Right atrium auricular region (tissue), 2 donors: ENCODE results near the gene HAVCR2. TPM values are rescaled to one million over a fixed set of nuclear protein-coding genes. Genes with fewer than 3 reads are reported as not detected.

Source experiments
- DNase-seq: peaks from one replicate; pipeline ENCODE4 v3.0.0-alpha.2; 2019; ENCODE audit warnings: low spot score
- H3K27ac ChIP-seq, 2 donors: fragments of 200-600 bp; sonication (generic); 1 replicate in 1 of 2; 2 replicates in 1 of 2; pipeline ENCODE4 v1.5.1; 2016 to 2019
- H3K27me3 ChIP-seq, 2 donors: fragments of 200-600 bp; sonication (generic); one replicate each; pipeline versions ENCODE4 v1.5.1 to v1.6.0; 2017 to 2019
- H3K36me3 ChIP-seq: fragments of 200-600 bp; sonication (generic); one replicate; pipeline ENCODE4 v1.5.1; 2016
- H3K4me1 ChIP-seq, 2 donors: fragments of 200-600 bp; sonication (generic); one replicate each; pipeline versions ENCODE4 v1.5.1 to v1.6.0; 2017 to 2019
- H3K4me3 ChIP-seq, 2 donors: fragments of 200-600 bp; sonication (generic); 1 replicate in 1 of 2; 2 replicates in 1 of 2; pipeline ENCODE4 v1.5.1; 2017 to 2019; ENCODE audit warnings: mild to moderate bottlenecking in 1 of 2, moderate library complexity in 1 of 2
- H3K9me3 ChIP-seq, 2 donors: fragments of 200-600 bp; sonication (generic); one replicate each; pipeline ENCODE4 v1.5.1; 2019
- total RNA-seq, 2 donors: library from RNA; depleted of rRNA; stranded (reverse); fragments of >200 nt; gene quantifications; one replicate each; pipeline ENCODE4 v1.1.0, GENCODE V29; 2016
- TF ChIP-seq, protein P1 (sequence below), 2 donors: fragments of 200-600 bp; sonication (generic); IDR thresholded peaks; one replicate each; pipeline ENCODE4 v1.5.1; 2019; ENCODE audit warnings: antibody characterized with exemption in 2 of 2

HAVCR2 gene
- total RNA-seq, 2 donors from 2014 or later, result 1.8 to 3.7 TPM

DNA sequence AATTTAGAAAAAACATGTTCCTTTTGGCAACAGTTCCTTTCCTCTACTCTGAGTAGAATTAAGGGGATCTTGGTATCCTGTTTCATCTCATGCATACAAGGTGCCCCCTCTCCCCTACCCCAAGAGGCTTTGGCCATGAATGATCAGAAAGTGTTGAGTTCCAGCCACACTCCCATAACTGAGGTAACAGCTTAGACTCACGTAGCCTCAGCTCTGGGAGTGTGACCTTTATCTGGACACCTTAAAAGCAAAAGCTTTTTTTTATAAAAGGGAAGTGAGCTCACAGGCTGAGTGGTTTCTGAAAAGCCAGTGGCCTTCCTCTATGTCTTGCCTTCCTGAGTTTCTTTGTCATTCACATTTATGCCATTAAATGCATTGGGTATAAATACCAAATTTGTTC, 900 bp upstream of the HAVCR2 start:
- Histone ChIP-seq H3K4me1 (peaks cover 0 to 2% of the 10 kb centered on the region in 2 donors), H3K4me3 (no peak overlapping the region), H3K27ac (no peak overlapping the region), H3K27me3 (no peaks in the 10 kb centered on the region), H3K36me3 (no peaks in the 10 kb centered on the region), H3K9me3 (no peaks in the 10 kb centered on the region)
- no peak for DNase-seq
- TF ChIP-seq, protein P1, sequence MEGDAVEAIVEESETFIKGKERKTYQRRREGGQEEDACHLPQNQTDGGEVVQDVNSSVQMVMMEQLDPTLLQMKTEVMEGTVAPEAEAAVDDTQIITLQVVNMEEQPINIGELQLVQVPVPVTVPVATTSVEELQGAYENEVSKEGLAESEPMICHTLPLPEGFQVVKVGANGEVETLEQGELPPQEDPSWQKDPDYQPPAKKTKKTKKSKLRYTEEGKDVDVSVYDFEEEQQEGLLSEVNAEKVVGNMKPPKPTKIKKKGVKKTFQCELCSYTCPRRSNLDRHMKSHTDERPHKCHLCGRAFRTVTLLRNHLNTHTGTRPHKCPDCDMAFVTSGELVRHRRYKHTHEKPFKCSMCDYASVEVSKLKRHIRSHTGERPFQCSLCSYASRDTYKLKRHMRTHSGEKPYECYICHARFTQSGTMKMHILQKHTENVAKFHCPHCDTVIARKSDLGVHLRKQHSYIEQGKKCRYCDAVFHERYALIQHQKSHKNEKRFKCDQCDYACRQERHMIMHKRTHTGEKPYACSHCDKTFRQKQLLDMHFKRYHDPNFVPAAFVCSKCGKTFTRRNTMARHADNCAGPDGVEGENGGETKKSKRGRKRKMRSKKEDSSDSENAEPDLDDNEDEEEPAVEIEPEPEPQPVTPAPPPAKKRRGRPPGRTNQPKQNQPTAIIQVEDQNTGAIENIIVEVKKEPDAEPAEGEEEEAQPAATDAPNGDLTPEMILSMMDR (IDR thresholded peaks at IDR 0.05), result no peak

DNA sequence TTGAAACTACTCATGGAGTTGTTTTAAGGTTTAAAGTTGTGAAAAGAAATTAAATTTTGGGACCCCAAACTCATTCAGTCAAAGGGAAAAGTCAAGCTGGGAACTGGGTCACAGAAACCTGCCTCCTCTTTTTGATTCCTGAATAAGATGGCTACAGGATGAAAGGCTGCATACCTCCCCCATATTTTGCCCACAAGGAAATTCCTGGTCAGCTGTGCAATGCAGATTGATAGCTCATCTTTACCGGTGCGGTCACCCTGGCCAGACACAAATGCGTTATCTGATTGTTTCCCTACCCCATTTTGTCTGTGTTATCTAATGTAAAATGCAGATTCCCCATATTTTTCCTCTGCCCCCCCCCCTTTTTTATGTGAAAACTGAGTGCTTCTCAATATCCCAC, 1.3 kb downstream of the HAVCR2 start:
- Histone ChIP-seq H3K27ac (peak overlapping the region in 1 of 2 donors; percentile 56), H3K36me3 (no peaks in the 10 kb centered on the region), H3K27me3 (no peaks in the 10 kb centered on the region), H3K4me3 (no peak overlapping the region), H3K4me1 (no peaks in the 10 kb centered on the region), H3K9me3 (no peaks in the 10 kb centered on the region)
- no peak for DNase-seq
- TF ChIP-seq, protein P1 (IDR thresholded peaks at IDR 0.05), result no peak

DNA sequence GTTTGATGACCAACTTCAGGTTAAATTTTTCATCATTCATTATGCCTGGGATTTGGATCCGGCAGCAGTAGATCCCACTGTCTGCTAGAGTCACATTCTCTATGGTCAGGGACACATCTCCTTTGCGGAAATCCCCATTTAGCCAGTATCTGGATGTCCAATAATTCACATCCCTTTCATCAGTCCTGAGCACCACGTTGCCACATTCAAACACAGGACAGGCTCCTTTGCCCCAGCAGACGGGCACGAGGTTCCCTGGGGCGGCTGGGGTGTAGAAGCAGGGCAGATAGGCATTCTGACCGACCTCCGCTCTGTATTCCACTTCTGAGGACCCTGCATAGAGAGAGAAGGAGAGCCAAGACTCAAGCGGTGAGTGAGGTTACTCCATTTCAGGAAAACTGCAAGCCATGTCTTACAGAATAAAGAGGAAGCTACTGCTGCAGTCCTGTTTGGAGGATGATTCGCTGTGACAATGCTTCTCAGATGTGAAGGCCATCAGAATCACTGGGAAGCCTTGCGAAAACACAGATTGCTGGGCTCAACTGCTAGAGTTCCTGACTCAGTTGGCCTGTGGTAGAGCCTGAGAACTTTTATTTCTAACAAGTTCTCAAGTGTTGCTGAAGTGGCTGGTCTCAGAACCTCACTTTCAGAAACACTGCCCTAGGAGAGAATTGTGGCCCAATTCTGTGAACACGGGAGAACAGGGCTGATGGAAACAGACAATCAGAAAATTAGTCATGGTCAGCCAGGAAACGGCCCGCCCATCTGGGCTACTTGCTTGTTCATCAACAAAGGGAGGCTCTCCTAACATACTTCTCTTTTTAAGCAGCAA, 2.0 kb downstream of the HAVCR2 start:
- Histone ChIP-seq H3K27ac (peak overlapping the region; percentile 1 to 41), H3K36me3 (no peaks in the 10 kb centered on the region), H3K9me3 (no peaks in the 10 kb centered on the region), H3K4me1 (no peaks in the 10 kb centered on the region), H3K27me3 (no peaks in the 10 kb centered on the region), H3K4me3 (no peak overlapping the region)
- TF ChIP-seq, protein P1 (IDR thresholded peaks at IDR 0.05), result no peak
- DNase-seq, result peak; percentile 74

DNA sequence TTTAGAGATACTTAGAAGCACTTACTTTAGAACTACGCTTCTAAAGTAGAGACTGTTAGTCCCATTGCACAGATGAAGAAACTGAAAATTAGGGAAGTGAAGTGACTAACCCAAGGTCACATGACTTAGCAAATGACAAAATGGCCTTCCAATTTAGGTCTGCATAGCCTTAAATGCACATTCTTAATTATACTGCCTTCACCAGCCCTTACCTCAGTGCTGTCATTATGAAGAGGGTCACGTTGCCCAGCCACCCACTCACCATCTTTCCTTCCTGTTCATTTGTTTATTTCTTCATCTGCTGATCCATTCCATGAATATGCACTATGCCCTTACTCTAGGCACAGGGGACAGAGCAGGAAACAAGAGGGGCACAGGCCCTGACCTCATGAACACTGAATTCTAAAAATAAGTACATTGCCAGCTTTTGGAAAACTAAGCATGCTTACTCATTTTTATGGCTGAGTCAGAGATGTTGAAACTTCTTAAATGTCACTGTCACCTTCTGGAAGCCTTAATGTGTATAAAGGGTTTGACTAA, 8.6 kb downstream of the HAVCR2 start:
- Histone ChIP-seq H3K36me3 (no peaks in the 10 kb centered on the region), H3K4me1 (no peaks in the 10 kb centered on the region), H3K9me3 (no peaks in the 10 kb centered on the region), H3K4me3 (no peak overlapping the region), H3K27ac (no peak overlapping the region), H3K27me3 (no peaks in the 10 kb centered on the region)
- TF ChIP-seq, protein P1 (IDR thresholded peaks at IDR 0.05), result no peak
- DNase-seq, result no peak

DNA sequence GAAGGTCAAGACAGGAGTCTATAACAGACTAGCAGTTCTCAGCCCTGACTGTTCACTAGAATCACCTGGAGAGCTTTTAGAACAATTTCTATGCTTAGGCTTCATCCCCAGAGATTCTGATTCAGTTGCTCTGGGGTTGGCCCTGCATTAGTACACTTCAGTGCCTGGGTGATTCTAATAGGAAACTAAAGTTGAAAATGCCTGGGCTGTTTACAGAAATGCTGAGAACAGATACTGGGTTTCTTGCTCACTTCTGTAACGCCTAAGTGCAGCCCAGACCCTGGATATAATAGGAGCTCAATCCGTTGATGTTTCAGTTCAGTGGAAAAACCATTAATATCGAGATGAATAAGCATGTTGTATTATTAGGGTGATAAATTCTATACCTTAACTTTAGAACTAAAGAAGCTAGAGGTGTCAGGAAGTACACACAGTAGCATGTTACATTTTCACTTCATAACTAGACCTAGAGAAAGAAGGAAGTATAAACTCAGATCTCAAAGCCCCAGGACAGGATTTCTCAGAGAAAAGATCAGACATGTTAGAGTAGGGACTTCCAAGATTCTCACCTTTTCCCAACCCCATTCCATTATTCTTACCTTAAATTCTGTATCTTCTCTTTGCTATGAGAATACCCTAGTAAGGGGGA, 20.4 kb downstream of the HAVCR2 start:
- TF ChIP-seq, protein P1 (IDR thresholded peaks at IDR 0.05), result no peak
- no peak overlapping the region for H3K4me3 ChIP-seq
- no peaks in the 10 kb centered on the region for H3K9me3 ChIP-seq
- no peaks in the 10 kb centered on the region for H3K27me3 ChIP-seq
- no peaks in the 10 kb centered on the region for H3K4me1 ChIP-seq
- DNase-seq, result no peak
- H3K36me3 ChIP-seq, result no peaks in the 10 kb centered on the region
- no peak overlapping the region for H3K27ac ChIP-seq
